ENCODE results near the gene KCNJ3. TPM values are rescaled to one million over a fixed set of nuclear protein-coding genes. Genes with fewer than 3 reads are reported as not detected.

Gene KCNJ3
- total RNA-seq, 6 experiments from 2014 or later: 0.12 to 1.5 (median 0.52) TPM

GRCh38 chr2:154699575-154699930 is 1.1 kb downstream of the KCNJ3 start:
- DNase-seq (peak; percentile 28 to 58 (median 54)), ATAC-seq (peak; percentile 62 to 75 (median 64))
- Histone ChIP-seq H3K27ac (peak overlapping the region in 1 of 3 donors; percentile 19), H3K4me1 (peaks cover 0 to 9% (median 4%) of the 10 kb centered on the region in 4 donors), H3K27me3 (no peaks in the 10 kb centered on the region), H3K4me3 (peak overlapping the region; percentile 57 to 63 (median 57)), H3K36me3 (no peaks in the 10 kb centered on the region), H3K9me3 (no peaks in the 10 kb centered on the region)
- intact Hi-C loops (cut with DNase I): no loop called here
- no peak for TF ChIP-seq POLR2A (IDR thresholded peaks at IDR 0.05)
- TF ChIP-seq CTCF (IDR thresholded peaks at IDR 0.05): no peak
- whole genome bisulfite sequencing (ENCODE audit: insufficient coverage, low coverage, low lambda C conversion rate, missing lambda C conversion rate): 16% methylated on average over 8 of the region's 10 CpGs

- Histone ChIP-seq H3K4me3 (no peak overlapping the region), H3K27me3 (no peaks in the 10 kb centered on the region)
- no peak for ATAC-seq
These were observed 1.6 kb downstream of the KCNJ3 start for GRCh38 chr2:154700136-154700535.

GRCh38 chr2:154704991-154705390 is 6.5 kb downstream of the KCNJ3 start:
- Histone ChIP-seq H3K4me3 (no peak overlapping the region), H3K9me3 (no peaks in the 10 kb centered on the region), H3K36me3 (no peaks in the 10 kb centered on the region), H3K27me3 (no peaks in the 10 kb centered on the region), H3K27ac (no peak overlapping the region), H3K4me1 (peaks cover 0 to 9% (median 0%) of the 10 kb centered on the region in 4 donors)
- whole genome bisulfite sequencing (ENCODE audit: insufficient coverage, low coverage, low lambda C conversion rate, missing lambda C conversion rate): 78% methylated on average over 4 of the region's 4 CpGs
- TF ChIP-seq CTCF (IDR thresholded peaks at IDR 0.05) (no peak), POLR2A (IDR thresholded peaks at IDR 0.05) (no peak)
- DNase-seq (no peak), ATAC-seq (no peak)
- intact Hi-C loops (cut with DNase I): no loop called here

More at GRCh38 chr2:154700136-154700535, 1.6 kb downstream of the KCNJ3 start:
- no peak for DNase-seq
- H3K36me3 ChIP-seq: no peaks in the 10 kb centered on the region
- no peak overlapping the region for H3K27ac ChIP-seq
- TF ChIP-seq POLR2A (IDR thresholded peaks at IDR 0.05) (no peak), CTCF (IDR thresholded peaks at IDR 0.05) (peak in 1 of 4 donors; percentile 21)
- 36% methylated on average over 4 of the region's 4 CpGs for WGBS (ENCODE audit: insufficient coverage, low coverage, low lambda C conversion rate, missing lambda C conversion rate)
- intact Hi-C loops (cut with DNase I): no loop called here
- H3K9me3 ChIP-seq: no peaks in the 10 kb centered on the region
- H3K4me1 ChIP-seq: peaks cover 0 to 9% (median 4%) of the 10 kb centered on the region in 4 donors

GRCh38 chr2:154706660-154707059 is 8.2 kb downstream of the KCNJ3 start:
- Histone ChIP-seq H3K27me3 (no peaks in the 10 kb centered on the region), H3K4me3 (no peak overlapping the region), H3K36me3 (no peaks in the 10 kb centered on the region), H3K9me3 (no peaks in the 10 kb centered on the region), H3K4me1 (peaks cover 0 to 9% (median 0%) of the 10 kb centered on the region in 4 donors), H3K27ac (no peak overlapping the region)
- 43% methylated on average over 1 of the region's 1 CpG for WGBS (ENCODE audit: insufficient coverage, low coverage, low lambda C conversion rate, missing lambda C conversion rate)
- no peak for TF ChIP-seq POLR2A (IDR thresholded peaks at IDR 0.05)
- TF ChIP-seq CTCF (IDR thresholded peaks at IDR 0.05): no peak
- intact Hi-C loops (cut with DNase I): no loop called here
- DNase-seq (no peak), ATAC-seq (peak in 2 of 4 donors; percentile 18 to 31)
